GM19043 (cell line): ENCODE measurements around the gene RAB24.
"Not testable (repeated sequence)": the region's sequence is repeated elsewhere in the genome, so short reads cannot be mapped to it uniquely, and the experiment has no call there.

Experiments used
- ATAC-seq: cut with Tn5 transposase; IDR thresholded peaks from one replicate; pipeline ENCODE4 v1.9.1; 2021; ENCODE audit warnings: low read depth; ENCODE audit not compliant: unreplicated experiment

The RAB24 gene

DNA sequence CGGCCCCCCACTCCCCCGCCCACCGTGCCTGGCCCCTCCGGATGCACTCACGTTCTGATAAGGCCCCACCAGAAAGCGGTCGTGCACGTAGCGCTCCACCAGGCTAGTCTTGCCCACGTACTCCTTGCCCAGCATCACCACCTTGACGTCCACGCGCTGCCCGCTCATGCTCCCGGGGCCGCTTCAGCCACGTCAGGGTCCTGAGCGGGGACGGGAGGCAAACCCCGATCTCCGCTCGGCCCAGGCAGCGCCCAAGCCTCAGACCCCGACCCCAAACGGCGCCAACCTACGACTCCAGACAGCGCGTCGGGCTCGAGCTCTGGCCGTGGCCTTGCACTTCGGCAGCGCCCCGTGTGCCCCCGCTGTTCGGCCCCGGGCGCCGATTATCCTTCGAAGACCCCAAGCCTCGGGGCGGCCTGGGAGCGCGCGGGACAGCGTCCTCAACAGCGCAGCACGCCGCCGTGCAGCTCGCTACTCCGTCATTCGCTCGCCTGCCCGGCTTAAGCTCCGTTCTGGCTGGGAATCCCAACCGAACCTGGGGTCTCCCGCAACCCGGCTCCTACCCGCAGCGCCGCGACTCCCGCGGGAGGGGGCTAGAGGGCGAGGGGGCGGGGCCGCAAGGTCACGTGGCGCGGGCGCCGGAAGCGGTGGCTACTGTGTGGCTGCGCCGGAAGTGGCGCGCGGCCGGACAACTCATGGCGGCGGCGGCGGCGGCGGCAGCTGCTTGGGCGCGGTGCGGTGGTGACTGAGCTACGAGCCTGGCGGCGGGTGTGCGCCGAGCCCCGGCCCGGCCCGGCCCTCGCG, at the start of gene RAB24, which contains the start of gene PRELID1:
Gene RAB24 (minus strand): TSS at position 599 of the 804 bp plus-strand sequence. CDS start 431 bp downstream, at position 168.
Gene PRELID1 (plus strand): TSS at position 679 of the 804 bp plus-strand sequence. CDS start 187 bp downstream, outside the sequence.
- ATAC-seq: peak; percentile 49

DNA sequence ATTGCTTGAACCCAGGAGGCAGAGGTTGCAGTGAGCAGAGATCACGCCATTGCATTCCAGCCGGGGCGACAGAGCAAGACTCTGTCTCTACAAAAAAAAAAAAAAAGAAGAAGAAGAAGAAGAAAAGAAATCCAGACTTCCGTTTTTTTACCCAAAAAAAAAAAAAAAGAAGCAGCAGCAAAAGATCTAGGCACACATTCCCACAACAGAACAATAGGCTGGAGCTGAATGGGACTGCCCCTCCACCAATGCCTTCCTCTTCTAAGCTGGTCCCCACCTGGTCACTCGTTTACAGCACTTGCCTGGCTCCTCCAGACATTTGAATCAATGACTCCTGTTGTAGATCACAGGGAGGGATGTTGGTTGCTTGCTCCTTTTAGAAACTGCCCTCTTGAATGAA, 49.6 kb upstream of the RAB24 start:
- no peak for ATAC-seq

DNA sequence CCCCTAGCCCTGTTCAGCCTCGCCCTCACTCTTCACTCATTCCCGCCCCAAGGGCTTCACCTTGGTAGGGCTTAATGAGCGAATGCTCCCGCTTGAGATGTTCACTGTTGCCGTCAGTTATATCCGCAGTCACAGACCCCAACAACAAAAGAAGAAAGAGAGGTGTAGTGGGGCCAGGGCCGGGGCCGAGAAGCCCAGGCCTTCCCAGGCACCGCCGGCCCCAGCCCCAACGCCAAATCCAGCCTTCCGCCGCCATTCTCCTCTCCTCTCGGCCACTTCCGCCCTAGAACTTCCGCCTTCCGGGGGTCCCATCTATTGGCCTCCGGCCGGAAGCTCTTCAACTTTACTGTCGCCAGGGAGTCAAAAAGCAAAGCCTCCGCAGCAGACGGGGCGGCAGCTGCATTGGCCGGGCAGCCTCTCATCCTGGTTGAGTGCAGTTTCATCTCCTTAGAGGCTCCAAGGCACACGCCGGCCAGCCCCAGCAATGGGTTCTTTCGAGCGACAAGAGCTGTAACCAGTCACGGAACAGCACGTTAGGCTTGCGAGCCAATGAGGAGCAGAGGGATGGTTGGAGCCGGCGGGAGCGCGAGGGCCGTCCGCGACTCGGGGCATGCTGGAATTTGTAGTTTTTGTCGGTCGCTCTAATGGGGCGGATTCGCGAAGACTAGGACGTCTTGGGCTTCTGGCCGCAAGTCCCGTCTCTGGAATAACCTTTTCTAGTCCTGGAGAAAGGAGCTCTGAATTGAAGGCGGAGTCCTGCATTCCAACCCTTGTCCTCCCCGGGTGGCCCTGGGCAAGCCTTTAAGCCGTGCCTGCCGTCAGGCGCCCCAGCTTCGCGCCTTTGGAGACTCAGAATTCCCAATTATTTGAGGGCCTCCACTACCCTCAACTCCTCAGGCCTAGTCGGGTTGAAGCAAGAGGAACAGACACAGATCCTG, 48.1 kb upstream of the RAB24 start, which contains the start of gene LMAN2:
Gene LMAN2 (minus strand): TSS at position 277 of the 938 bp plus-strand sequence. CDS start 21 bp downstream, at position 256.
- ATAC-seq: peak; percentile 96

DNA sequence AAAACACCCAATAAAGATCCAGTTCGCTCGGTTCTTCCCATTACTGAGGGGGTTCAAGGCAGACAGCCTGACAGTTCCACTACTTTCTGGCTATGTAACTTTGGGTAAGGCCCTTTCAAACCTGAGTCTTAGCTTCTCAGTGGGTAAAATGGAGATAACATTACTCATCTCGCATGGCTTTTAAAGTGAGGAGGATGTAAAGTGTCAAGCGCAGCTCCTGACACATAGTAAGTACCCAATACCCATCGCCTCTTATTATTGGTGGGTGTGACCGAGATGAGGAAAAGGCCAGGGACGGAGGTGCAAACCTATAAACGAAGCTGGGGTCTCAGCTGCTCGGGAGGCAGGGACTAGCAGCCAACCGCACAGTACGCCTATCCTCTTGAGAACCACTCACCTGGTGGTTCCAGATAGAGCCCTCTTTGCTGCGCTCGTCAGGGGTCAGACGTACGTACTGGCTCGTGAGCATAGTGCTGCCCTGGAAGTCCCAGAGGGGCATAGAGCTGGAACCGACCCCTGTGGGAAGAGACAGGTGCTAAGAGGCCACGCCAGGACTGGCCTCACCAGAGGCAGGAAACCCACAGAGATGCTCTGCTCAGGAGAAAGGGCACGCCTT, 47.4 kb upstream of the RAB24 start:
- no peak for ATAC-seq

DNA sequence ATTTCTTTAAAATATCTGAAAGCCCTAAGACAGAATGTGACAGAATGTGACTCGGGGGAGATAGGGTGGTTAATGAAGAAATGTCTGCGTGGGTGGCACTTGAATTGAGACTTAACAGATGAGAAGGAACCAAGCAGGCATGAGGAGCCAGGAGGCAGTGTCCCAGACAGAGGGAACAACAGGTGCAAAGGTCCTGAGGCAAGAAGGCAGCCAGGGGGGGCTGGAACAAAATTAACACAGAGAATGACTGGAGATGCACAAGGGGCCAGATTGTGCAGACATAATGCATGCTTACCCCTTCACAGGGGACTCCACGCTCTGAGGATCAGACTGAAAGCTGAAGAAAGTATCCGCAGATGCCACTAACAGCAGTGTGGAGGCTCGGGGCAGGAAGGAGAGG, 46.2 kb upstream of the RAB24 start:
- ATAC-seq: no peak

DNA sequence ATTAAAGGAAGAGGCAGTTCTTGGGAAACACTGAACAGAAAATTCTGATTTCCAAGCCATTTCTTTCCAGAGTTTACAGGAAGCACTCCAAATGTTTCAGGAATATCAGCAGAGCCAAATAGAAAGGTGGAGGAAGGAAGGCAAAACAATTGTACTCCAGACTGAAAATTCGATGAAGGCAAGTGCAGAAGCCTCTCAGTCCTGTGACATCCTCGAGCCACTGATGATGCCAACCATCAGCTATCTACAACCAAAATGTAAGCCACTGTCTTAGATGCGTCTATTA, 45.8 kb upstream of the RAB24 start:
- ATAC-seq: no peak

DNA sequence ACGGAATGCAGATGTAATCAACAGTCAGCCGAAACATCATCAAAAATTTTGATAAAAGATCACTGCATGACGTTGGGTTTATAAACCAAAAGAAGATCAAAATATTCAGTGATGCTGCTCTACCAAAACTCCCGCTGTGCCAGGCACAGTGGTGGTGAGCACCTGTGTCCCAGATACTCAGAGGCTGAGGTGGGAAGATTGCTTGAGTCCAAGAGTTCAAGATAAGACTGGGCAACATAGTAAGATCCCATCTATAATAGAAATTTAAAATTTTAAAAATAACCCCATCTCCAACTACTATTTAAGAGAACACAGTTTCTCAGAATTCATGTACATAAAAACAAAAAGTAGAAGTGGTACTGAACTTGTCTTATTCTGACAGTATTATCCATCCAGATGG, 44.2 kb upstream of the RAB24 start:
- ATAC-seq: no peak

DNA sequence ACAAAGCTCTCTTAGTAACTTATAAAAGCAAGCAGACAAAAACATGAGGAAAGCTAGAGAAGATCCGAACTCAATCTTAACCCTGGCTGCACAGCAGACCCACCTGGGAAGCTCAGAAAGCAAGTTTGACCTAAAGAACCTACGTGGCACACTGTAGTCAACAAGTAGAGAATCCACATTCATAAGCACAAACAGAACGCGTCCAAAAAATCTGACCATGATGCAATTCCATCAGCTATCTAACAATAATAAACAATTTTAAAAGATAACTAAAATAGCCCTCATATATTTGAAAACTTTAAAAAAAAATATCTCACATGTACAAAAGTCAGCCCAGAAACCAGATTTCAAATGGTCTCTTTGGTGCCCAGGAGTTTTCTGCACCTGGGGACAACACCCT, 43.3 kb upstream of the RAB24 start:
- no peak for ATAC-seq

DNA sequence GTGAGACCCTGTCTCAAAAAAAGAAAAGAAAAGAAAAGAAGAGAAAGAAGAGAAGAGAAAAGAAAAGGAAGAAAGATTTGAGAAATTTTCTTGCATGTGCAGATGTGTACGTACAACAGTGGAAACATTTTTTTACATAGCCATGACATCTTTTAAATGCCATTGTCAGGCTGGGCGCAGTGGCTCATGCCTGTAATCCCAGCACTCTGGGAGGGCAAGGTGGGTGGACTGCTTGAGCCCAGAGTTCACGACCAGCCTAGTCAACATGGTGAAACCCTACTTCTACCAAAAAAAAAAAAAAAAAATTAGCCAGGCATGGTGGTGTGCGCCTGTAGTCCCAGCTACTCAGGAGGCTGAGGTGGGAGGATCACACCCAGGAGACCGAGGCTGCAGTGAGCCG, 41.4 kb upstream of the RAB24 start:
- ATAC-seq: no peak

DNA sequence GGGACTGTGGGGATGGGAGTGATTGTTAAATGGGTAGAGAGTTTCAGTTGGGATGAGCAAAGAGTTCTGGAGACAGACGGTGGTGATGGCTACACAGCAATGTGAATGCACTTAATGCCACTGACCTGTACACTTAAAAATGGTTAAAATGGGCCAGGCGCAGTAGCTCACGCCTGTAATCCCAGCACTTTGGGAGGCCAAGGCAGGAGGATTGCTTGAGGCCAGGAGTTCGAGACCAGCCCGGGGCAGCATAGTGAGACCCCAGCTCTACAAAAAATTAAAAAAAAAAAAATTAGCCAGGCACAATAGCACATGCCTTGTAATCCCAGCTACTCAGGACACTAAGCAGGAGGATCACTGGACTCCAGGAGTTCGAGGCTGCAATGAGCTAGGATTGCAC, 40.3 kb upstream of the RAB24 start:
- no peak for ATAC-seq

DNA sequence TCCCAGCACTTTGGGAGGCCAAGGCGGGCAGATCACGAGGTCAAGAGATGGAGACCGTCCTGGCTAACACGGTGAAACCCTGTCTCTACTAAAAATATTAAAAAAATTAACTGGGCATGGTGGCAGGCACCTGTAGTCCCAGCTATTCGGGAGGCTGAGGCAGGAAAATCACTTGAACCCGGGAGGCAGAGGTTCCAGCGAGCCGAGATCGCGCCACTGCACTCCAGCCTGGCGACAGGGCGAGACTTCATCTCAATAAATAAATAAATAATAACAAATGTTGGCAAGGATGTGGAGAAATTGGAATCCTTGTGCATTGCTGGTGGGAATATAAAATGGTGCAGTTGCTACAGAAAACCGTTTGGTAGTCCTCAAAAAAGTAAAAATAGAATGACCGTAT, 39.5 kb upstream of the RAB24 start:
- not testable (repeated sequence) for ATAC-seq

DNA sequence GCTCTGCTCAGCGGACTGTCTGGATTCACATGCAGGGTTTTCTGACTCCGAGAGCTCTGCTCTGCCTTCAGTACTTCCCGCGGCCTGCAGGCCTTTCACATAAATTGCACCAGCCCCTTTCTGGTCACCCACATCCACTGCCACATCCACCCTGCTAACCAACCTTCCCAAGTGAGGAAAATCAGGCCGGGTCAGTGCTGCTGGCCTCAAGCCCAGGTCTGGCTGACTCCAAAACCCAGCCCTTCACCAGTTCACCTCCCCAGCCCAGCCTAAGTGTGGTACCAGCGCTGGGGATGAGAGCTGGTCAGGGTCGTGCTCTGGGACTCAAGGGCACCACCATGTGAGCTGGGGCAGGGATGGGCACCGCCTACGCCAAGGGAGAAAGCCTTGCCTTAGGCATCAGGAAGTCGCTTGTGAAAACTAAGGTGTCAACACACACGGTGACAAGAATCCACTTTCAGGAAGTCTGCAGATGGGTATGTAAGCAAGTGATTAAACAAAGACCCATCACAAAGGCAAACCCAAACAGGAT, 35.7 kb upstream of the RAB24 start:
- ATAC-seq: no peak

DNA sequence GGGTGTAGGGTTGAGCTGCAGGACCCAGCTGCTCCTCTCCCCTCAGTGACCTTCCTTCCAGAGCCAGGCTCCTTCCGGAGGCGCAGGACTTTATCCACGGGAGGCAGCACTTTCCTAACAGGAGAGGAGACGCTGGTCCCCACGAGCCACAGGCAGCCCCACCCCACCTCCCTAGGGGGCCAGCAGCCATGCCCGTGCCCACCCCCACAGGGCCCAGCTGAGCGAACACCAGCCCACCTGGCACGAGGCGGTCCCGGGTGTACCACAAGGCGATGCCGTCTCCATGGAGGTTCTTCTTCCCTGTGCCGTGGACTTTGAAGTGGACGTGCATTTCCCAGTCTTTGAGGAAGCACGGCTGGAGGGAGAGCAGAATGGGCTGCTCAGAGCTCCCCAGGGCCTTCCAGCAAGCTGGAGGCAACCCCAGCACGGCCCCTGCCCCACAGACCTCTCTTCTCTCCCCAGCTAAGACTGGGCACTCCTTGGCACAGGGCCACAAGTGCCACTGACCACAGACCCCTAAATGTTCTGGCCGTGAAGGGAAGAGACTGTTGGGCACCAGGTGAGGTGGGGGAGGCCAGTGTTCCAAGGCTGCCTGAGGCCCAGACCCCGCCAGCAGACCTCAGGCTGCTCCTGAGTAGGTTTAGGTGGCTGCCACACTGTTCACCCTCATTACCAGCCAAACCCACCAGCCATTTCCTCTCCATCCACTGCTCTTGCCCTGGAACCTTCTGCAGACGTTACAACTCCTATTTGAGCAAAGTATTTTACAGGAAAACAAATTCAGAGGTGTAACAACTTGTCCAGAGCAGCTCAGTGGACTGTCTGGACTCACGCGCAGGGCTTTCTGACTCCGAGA, 35.0 kb upstream of the RAB24 start:
- no peak for ATAC-seq

DNA sequence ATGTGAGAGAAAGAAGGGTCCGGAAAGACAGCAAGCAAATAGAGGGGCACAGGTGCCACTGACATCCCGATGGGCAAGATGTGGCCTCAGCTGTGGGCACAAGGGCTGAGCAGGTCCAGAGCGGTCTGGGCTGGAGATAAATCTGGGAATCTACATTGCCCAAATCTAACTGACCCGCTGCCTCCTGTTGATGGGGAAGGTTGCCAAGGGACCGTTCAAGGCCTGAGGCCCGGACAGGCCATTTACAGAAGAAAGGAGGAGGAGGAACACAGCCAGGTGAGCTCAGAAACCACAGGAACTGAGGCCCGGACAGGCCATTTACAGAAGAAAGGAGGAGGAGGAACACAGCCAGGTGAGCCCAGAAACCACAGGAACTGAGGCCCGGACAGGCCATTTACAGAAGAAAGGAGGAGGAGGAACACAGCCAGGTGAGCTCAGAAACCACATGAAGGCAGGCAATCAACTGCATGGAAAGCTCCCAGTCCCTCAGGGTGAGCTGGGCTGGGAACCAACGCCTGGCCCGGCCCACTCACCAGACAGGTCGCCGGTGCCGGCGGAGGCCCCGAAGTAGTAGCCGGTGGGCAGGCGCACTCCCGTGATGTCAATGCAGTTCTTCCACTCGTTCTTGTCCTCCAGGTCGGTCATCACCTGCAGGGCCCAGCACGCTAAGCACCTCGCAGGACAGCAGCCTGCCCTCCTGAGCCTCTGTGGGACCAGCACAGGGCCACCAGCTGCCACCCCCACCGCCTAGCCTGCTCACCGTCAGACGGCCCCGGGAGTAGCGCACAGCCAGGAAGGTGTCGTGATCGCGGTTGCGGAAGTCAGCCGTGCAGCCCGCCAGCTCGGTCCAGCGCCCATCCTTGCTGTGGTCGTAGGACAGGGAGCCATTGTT, 33.3 kb upstream of the RAB24 start:
- ATAC-seq: no peak

DNA sequence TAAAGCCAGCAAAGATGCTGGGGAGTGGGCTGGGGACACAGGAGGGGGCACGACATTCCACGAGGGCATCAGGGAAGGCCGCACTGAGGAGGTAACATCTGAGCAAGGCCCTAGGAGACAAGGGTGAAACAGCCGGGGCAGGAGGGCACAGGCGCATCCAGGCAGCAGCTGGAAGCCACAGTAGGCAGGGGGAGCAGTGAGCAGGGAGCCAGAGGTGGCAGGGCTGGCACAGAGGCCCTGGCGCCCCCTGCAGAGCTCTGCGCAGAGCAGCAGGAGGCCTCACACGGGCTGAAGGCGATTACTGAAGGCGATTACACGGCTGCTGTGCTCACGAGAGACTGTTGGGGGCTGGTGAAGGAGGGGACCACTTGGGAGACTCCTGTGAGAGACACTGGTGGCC, 32.6 kb upstream of the RAB24 start:
- no peak for ATAC-seq

DNA sequence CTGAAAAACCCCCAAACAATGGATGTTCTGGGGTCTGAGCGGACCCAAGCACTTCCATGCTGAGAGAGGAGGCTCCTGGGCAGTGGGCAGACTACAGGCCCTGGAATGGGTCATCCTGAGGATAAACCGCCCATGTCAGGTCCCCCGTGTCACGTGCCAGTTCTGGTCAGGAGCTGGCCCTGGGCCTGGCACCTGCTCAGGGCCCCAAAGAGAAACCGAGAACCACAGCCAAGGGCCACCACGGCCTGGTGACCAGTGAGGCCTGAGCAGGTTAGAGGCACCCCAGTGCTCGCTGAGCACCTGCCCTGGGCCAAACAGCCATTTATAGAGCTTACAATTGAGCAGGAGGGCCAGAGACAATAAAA, 32.2 kb upstream of the RAB24 start:
- ATAC-seq: no peak

DNA sequence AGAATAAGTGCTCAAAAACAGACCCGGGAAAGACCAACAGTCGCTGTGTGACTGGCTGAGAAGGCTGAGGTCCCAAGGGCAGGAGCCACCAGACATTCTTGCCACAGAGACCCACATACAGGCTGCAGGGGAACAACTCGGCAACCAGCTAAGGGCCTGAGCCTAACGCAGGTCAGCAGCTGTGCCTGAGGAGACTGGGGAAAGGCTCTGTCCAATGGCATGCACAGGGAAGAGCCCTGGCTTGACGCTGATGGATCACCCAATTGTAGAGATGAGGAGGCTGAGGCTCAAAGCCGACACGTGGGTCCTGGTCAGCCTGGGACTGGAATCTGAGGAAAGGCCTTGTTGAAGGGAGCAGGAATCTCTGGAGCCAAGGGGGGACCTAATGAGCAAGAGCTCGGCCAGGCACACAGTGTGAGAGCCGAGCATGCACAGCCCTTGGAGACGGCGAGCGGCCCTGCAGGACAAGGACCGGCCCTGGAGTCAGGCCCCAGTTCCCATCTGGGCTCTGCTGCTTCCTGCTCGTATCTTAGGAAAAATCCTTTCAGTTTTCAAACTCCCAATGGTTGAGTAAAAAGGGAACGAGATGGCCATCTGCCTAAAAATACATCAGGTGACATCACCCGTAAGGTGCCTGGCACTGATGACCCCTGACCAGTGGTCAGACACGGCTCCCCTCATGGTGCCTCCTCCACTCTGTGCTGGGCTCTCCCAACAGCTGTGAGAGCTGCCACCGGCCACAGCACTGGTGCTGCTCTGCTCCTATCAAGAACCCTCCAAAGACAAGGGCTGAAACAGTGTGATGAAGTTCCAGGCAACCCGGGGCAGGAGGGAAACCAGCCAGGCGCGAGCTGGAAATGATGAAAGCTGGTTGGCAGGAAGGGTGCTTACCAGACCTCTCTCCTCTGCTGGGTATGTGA, 31.5 kb upstream of the RAB24 start:
- no peak for ATAC-seq

DNA sequence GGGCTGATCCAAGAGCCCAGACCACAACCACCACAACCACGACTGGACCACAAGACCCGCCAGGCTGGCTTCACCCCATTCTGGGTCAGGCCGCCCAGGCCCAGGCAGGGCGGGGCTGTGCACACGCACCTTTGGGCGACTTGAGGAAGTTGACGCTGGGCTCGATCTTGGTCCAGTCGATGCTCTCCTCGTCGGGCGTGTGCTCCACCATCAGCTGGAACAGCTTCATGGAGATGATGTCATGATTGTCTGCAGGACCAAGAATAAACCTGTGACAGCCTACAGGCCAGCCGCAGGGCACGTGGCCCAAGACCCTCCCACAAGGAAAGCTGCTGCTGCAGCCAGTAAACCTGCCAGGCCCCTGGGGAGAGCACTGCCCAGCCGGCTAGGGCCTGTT, 30.6 kb upstream of the RAB24 start:
- no peak for ATAC-seq
